HepG2 (cell line): ENCODE data around the gene USP27X. TPM values are rescaled to one million over a fixed set of nuclear protein-coding genes. Genes with fewer than 3 reads are reported as not detected.
A peak's percentile ranks its signal among the peaks of the same experiment; 100 is the strongest.

Source experiments
- E2F1 ChIP-seq: sonication (generic); formaldehyde crosslinking; IDR thresholded peaks from 2 replicates; pipeline ENCODE4 v1.5.0; 2020; ENCODE audit warnings: missing genetic modification reagents
- FOXA3 ChIP-seq: IDR thresholded peaks from 2 replicates; pipeline ENCODE4 v1.6.1; 2016; ENCODE audit warnings: missing genetic modification reagents, missing compliant biosample characterization
- FOXO1 ChIP-seq: sonication (generic); formaldehyde crosslinking; IDR thresholded peaks from 2 replicates; pipeline ENCODE4 v1.4.0; 2020; ENCODE audit warnings: missing genetic modification reagents
- NONO ChIP-seq, 2 experiments: fragments of 450-650 bp in 1 of 2; sonication (generic) in 1 of 2; formaldehyde crosslinking in 1 of 2; IDR thresholded peaks in 1 of 2; conservative IDR thresholded peaks in 1 of 2; 2 replicates each; pipeline versions ENCODE4 v1.6.1 to v1.8.0; 2017 to 2022; ENCODE audit warnings: mild to moderate bottlenecking in 1 of 2, missing genetic modification reagents in 1 of 2, moderate library complexity in 1 of 2
- POLR2G ChIP-seq: fragments of 200-400 bp; formaldehyde crosslinking; IDR thresholded peaks from 2 replicates; pipeline ENCODE4 v1.6.1; 2018; ENCODE audit warnings: mild to moderate bottlenecking, low read depth, low read length, moderate library complexity
- RBFOX2 ChIP-seq: fragments of 200-400 bp; formaldehyde crosslinking; IDR thresholded peaks from 2 replicates; pipeline ENCODE4 v1.6.1; 2017; ENCODE audit warnings: low read depth, mild to moderate bottlenecking, low read length
- SATB2 ChIP-seq: sonication (generic); formaldehyde crosslinking; IDR thresholded peaks from 2 replicates; pipeline ENCODE4 v1.5.0; 2020; ENCODE audit warnings: missing genetic modification reagents
- STAT5B ChIP-seq: sonication (generic); formaldehyde crosslinking; IDR thresholded peaks from 2 replicates; pipeline ENCODE4 v1.4.0; 2020; ENCODE audit warnings: missing genetic modification reagents
- TBX2 ChIP-seq: sonication (generic); formaldehyde crosslinking; IDR thresholded peaks from 2 replicates; pipeline ENCODE4 v1.5.0; 2020; ENCODE audit warnings: missing genetic modification reagents, mild to moderate bottlenecking, borderline replicate concordance
- YY1 ChIP-seq: IDR thresholded peaks from 2 replicates; pipeline ENCODE4 v1.6.1; 2011; ENCODE audit warnings: low read length, low read depth, moderate library complexity, mild to moderate bottlenecking; ENCODE audit not compliant: insufficient read depth, insufficient replicate concordance
- ZC3H13 ChIP-seq: sonication (generic); formaldehyde crosslinking; IDR thresholded peaks from 2 replicates; pipeline ENCODE4 v1.8.1; 2023; ENCODE audit warnings: mild to moderate bottlenecking, missing genetic modification reagents, moderate library complexity
- ZFX ChIP-seq: sonication (generic); formaldehyde crosslinking; IDR thresholded peaks from 2 replicates; pipeline ENCODE4 v1.4.0; 2020; ENCODE audit warnings: mild to moderate bottlenecking, low read depth, missing genetic modification reagents, moderate library complexity
- ZNF383 ChIP-seq: sonication (generic); formaldehyde crosslinking; IDR thresholded peaks from 2 replicates; pipeline ENCODE4 v1.4.0; 2020; ENCODE audit warnings: missing genetic modification reagents, mild to moderate bottlenecking, borderline replicate concordance
- ZNF501 ChIP-seq: sonication (generic); formaldehyde crosslinking; IDR thresholded peaks from 2 replicates; pipeline ENCODE4 v1.5.1; 2020; ENCODE audit warnings: mild to moderate bottlenecking, moderate library complexity, missing genetic modification reagents
- ZNF670 ChIP-seq: sonication (generic); formaldehyde crosslinking; IDR thresholded peaks from 2 replicates; pipeline ENCODE4 v1.8.0; 2022; ENCODE audit warnings: mild to moderate bottlenecking, missing genetic modification reagents, borderline replicate concordance
- ZSCAN31 ChIP-seq: sonication (generic); formaldehyde crosslinking; IDR thresholded peaks from 2 replicates; pipeline ENCODE4 v1.5.0; 2020; ENCODE audit warnings: low read depth, mild to moderate bottlenecking, missing genetic modification reagents
- polyA plus RNA-seq, 8 experiments: library from polyadenylated mRNA; depleted of rRNA in 3 of 8; stranded (reverse) in 7 of 8; unstranded in 1 of 8; fragments of >200 nt; fragmentation: Illumina TruSeq in 4 of 8; extraction: Trizol in 4 of 8; gene quantifications; 2 replicates each; pipeline versions ENCODE4 v1.2.1 to v1.2.3, GENCODE V29; 2011 to 2016; ENCODE audit warnings: low read depth in 4 of 8, missing spikeins in 1 of 8, mixed read lengths in 1 of 8; ENCODE audit not compliant: insufficient read depth in 1 of 8
- total RNA-seq, 5 experiments: library from RNA; depleted of rRNA; stranded (reverse); fragments of >200 nt; fragmentation: Illumina TruSeq; extraction: Trizol; gene quantifications; 2 replicates each; pipeline ENCODE4 v1.2.3, GENCODE V29; 2016; ENCODE audit warnings: low read depth in 1 of 5
- TF ChIP-seq, protein P1 (sequence below): sonication (generic); formaldehyde crosslinking; IDR thresholded peaks from 2 replicates; pipeline ENCODE4 v1.5.0; 2020; ENCODE audit warnings: missing genetic modification reagents, mild to moderate bottlenecking, borderline replicate concordance
- TF ChIP-seq, protein P2 (sequence below): sonication (generic); formaldehyde crosslinking; IDR thresholded peaks from 2 replicates; pipeline ENCODE4 v1.8.0; 2022; ENCODE audit warnings: mild to moderate bottlenecking, missing genetic modification reagents, borderline replicate concordance
- TF ChIP-seq, protein P3 (sequence below): sonication (generic); formaldehyde crosslinking; IDR thresholded peaks from 2 replicates; pipeline ENCODE4 v1.4.0; 2020; ENCODE audit warnings: missing genetic modification reagents
- TF ChIP-seq, protein P4 (sequence below): sonication (generic); formaldehyde crosslinking; IDR thresholded peaks from 2 replicates; pipeline ENCODE4 v1.4.0; 2020; ENCODE audit warnings: mild to moderate bottlenecking, low read depth, missing genetic modification reagents

USP27X gene
- total and polyA plus RNA-seq, 2 of the 13 experiments (the other 11 are each of a cell fraction or from before 2014, with no cell fraction given), result 7.2 to 9.7 TPM

DNA sequence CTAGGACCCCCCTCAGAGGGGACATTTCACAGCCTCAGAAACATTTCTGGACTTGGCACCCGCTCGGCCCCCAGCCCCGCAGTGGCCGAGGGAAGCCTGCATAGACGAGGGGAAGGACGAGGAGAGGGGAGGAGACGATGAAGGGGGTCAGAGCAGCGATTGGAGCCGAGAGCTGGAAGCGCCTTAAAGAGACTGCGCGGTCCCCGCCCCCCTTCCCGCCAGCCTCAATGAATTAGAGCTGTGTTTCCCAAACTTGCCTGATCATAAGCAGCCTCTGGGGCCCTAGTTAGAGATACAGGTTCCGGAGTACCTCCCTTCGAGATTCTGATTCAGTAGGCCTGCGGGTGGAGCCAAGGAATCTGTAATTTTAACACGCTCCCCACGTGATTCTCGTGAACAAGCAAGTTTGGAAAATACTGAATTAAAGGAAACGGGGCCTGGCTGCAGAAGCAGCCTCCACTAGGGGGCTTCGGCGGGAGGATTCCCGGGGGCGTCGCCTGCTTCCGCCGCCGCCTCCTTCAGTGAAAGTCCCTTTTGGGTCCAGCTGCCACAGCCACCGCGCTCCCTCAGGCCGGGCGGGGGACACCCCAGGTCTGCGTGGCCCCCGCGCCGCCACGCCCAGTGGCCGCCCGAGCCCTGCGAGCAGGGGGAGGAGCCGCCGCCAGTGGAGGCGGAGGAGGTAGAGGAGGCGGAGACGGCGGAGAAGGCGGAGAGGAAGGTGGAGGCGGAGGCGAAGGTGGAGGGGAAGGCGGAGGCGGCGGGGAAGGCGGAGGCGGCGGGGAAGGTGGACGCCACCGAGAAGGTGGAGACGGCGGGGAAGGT, at the start of gene USP27X (continued):
- peak; percentile 43; the same call in 1 of the 2 replicates for TF ChIP-seq E2F1 (CRISPR knock-in tag)
- TF ChIP-seq, protein P1, sequence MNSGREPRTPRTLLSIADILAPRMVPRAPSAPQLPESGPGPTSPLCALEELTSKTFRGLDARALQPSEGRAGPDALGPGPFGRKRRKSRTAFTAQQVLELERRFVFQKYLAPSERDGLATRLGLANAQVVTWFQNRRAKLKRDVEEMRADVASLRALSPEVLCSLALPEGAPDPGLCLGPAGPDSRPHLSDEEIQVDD, result no peak
- TF ChIP-seq, protein P2, sequence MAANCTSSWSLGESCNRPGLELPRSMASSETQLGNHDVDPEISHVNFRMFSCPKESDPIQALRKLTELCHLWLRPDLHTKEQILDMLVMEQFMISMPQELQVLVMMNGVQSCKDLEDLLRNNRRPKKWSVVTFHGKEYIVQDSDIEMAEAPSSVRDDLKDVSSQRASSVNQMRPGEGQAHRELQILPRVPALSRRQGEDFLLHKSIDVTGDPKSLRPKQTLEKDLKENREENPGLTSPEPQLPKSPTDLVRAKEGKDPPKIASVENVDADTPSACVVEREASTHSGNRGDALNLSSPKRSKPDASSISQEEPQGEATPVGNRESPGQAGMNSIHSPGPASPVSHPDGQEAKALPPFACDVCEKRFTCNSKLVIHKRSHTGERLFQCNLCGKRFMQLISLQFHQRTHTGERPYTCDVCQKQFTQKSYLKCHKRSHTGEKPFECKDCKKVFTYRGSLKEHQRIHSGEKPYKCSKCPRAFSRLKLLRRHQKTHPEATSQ (CRISPR knock-in tag), result no peak
- no peak for TF ChIP-seq FOXO1 (CRISPR knock-in tag)
- no peak for TF ChIP-seq SATB2
- TF ChIP-seq TBX2 (CRISPR knock-in tag), result peak; percentile 64
- TF ChIP-seq RBFOX2, result peak; percentile 82
- TF ChIP-seq, protein P3, sequence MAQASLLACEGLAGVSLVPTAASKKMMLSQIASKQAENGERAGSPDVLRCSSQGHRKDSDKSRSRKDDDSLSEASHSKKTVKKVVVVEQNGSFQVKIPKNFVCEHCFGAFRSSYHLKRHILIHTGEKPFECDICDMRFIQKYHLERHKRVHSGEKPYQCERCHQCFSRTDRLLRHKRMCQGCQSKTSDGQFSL (CRISPR knock-in tag), result no peak
- TF ChIP-seq ZNF383 (CRISPR knock-in tag), result no peak
- peak; percentile 76 for TF ChIP-seq ZFX (CRISPR knock-in tag)
- TF ChIP-seq NONO (IDR thresholded peaks at IDR 0.05), result no peak
- TF ChIP-seq NONO (CRISPR knock-in tag; conservative IDR thresholded peaks at IDR 0.05), result 0 out of 2 replicates have a peak, but pooled peaks have one; percentile 35
- TF ChIP-seq, protein P4, sequence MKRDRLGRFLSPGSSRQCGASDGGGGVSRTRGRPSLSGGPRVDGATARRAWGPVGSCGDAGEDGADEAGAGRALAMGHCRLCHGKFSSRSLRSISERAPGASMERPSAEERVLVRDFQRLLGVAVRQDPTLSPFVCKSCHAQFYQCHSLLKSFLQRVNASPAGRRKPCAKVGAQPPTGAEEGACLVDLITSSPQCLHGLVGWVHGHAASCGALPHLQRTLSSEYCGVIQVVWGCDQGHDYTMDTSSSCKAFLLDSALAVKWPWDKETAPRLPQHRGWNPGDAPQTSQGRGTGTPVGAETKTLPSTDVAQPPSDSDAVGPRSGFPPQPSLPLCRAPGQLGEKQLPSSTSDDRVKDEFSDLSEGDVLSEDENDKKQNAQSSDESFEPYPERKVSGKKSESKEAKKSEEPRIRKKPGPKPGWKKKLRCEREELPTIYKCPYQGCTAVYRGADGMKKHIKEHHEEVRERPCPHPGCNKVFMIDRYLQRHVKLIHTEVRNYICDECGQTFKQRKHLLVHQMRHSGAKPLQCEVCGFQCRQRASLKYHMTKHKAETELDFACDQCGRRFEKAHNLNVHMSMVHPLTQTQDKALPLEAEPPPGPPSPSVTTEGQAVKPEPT (CRISPR knock-in tag), result no peak
- no peak for TF ChIP-seq STAT5B
- peak; percentile 76 for TF ChIP-seq ZNF670 (CRISPR knock-in tag)
- TF ChIP-seq POLR2G, result peak; percentile 87
- TF ChIP-seq ZC3H13 (CRISPR knock-in tag), result 0 out of 2 replicates have a peak, but pooled peaks have one; percentile 45
- TF ChIP-seq ZSCAN31 (CRISPR knock-in tag), result no peak
- TF ChIP-seq ZNF501 (CRISPR knock-in tag), result peak; percentile 23; the same call in 1 of the 2 replicates
- peak; percentile 55 for TF ChIP-seq YY1
- TF ChIP-seq FOXA3 (CRISPR knock-in tag), result no peak
